GM23338 (cell line): ENCODE data around the gene ZNF511. TPM values are rescaled to one million over a fixed set of nuclear protein-coding genes. Genes with fewer than 3 reads are reported as not detected.

ENCODE experiments used
- ATAC-seq: fragments of 200-7000 bp; cut with Tn5 transposase; 3 replicates; pipeline ENCODE4 v1.9.1; 2020
- DNase-seq: peaks from one replicate; pipeline ENCODE4 v3.0.0-alpha.2; 2015; ENCODE audit warnings: low spot score
- H2AFZ ChIP-seq: fragments of 200-600 bp; sonication (generic); 2 replicates; pipeline ENCODE4 v1.8.0; 2016; ENCODE audit warnings: antibody characterized with exemption, mild to moderate bottlenecking, moderate library complexity
- H3F3A ChIP-seq: fragments of 200-600 bp; sonication (generic); replicated peaks from 2 replicates; pipeline ENCODE4 v1.8.0; 2017; ENCODE audit warnings: antibody characterized with exemption, mixed run types, low read depth
- H3K27ac ChIP-seq: fragments of 200-600 bp; sonication (generic); 2 replicates; pipeline ENCODE4 v1.6.1; 2016; ENCODE audit warnings: low read depth
- H3K27me3 ChIP-seq: fragments of 200-600 bp; sonication (generic); 2 replicates; pipeline ENCODE4 v1.8.0; 2016; ENCODE audit warnings: mild to moderate bottlenecking, mixed run types, moderate library complexity; ENCODE audit not compliant: insufficient read depth
- H3K36me3 ChIP-seq: fragments of 200-600 bp; sonication (generic); 2 replicates; pipeline ENCODE4 v1.8.0; 2016; ENCODE audit warnings: mild to moderate bottlenecking; ENCODE audit not compliant: insufficient read depth
- H3K4me1 ChIP-seq: fragments of 200-600 bp; sonication (generic); 2 replicates; pipeline ENCODE4 v1.8.0; 2016; ENCODE audit warnings: mild to moderate bottlenecking, moderate library complexity; ENCODE audit not compliant: insufficient read depth
- H3K4me2 ChIP-seq: fragments of 200-600 bp; sonication (generic); 2 replicates; pipeline ENCODE4 v1.7.1; 2017; ENCODE audit warnings: mixed run types
- H3K4me3 ChIP-seq: fragments of 200-600 bp; sonication (generic); 2 replicates; pipeline ENCODE4 v1.6.1; 2016; ENCODE audit warnings: mixed run types
- H3K79me2 ChIP-seq: fragments of 200-600 bp; sonication (generic); replicated peaks from 2 replicates; pipeline ENCODE4 v1.8.0; 2017; ENCODE audit warnings: mild to moderate bottlenecking; ENCODE audit not compliant: insufficient read depth
- H3K9me2 ChIP-seq: fragments of 200-600 bp; sonication (generic); 2 replicates; pipeline ENCODE4 v1.8.0; 2017; ENCODE audit not compliant: insufficient read depth
- H4K20me1 ChIP-seq: fragments of 200-600 bp; sonication (generic); replicated peaks from 2 replicates; pipeline ENCODE4 v1.8.0; 2017; ENCODE audit warnings: mild to moderate bottlenecking; ENCODE audit not compliant: insufficient read depth
- H3K27ac Mint-ChIP-seq: 2 replicates; pipeline ENCODE4 v1.8.0; 2020; ENCODE audit warnings: inconsistent platforms, mild to moderate bottlenecking, moderate library complexity, mixed read lengths
- H3K27me3 Mint-ChIP-seq: 3 replicates; pipeline ENCODE4 v1.8.0; 2022; ENCODE audit warnings: low read depth, mild to moderate bottlenecking, moderate library complexity, mixed read lengths, inconsistent platforms; ENCODE audit not compliant: insufficient read depth, poor library complexity
- H3K36me3 Mint-ChIP-seq: 3 replicates; pipeline ENCODE4 v1.8.0; 2021; ENCODE audit warnings: low read depth, mild to moderate bottlenecking, inconsistent platforms, moderate library complexity, mixed read lengths
- H3K4me1 Mint-ChIP-seq: 3 replicates; pipeline ENCODE4 v1.8.0; 2020; ENCODE audit warnings: mild to moderate bottlenecking, inconsistent platforms, mixed read lengths
- H3K4me3 Mint-ChIP-seq: 3 replicates; pipeline ENCODE4 v1.8.0; 2021; ENCODE audit warnings: moderate library complexity, mild to moderate bottlenecking, inconsistent platforms, mixed read lengths
- H3K9me3 Mint-ChIP-seq: 3 replicates; pipeline ENCODE4 v1.8.0; 2020; ENCODE audit warnings: moderate library complexity, mild to moderate bottlenecking, inconsistent platforms, mixed read lengths
- CREB1 ChIP-seq: fragments of 250-450 bp; sonication (Bioruptor Pico); IDR thresholded peaks from 2 replicates; pipeline ENCODE4 v1.5.0; 2020; ENCODE audit warnings: low read depth, mild to moderate bottlenecking, moderate library complexity
- EZH2 ChIP-seq: fragments of 200-600 bp; sonication (generic); IDR thresholded peaks from one replicate; pipeline ENCODE4 v1.8.0; 2017; ENCODE audit warnings: antibody characterized with exemption, mild to moderate bottlenecking, low read depth; ENCODE audit not compliant: unreplicated experiment
- EZH2phosphoT487 ChIP-seq: fragments of 200-600 bp; sonication (generic); IDR thresholded peaks from one replicate; pipeline ENCODE4 v1.8.1; 2018; ENCODE audit warnings: antibody characterized with exemption; ENCODE audit not compliant: unreplicated experiment
- JUNB ChIP-seq: IDR thresholded peaks from one replicate; pipeline ENCODE4 v1.6.1; 2016; ENCODE audit warnings: antibody characterized with exemption; ENCODE audit not compliant: unreplicated experiment
- POLR2AphosphoS5 ChIP-seq: IDR thresholded peaks from 2 replicates; pipeline ENCODE4 v1.6.1; 2016; ENCODE audit warnings: antibody characterized with exemption, low read depth
- REST ChIP-seq: IDR thresholded peaks from one replicate; pipeline ENCODE4 v1.6.1; 2018; ENCODE audit warnings: antibody characterized with exemption; ENCODE audit not compliant: unreplicated experiment
- STAT1 ChIP-seq: IDR thresholded peaks from one replicate; pipeline ENCODE4 v1.6.1; 2016; ENCODE audit warnings: antibody characterized with exemption; ENCODE audit not compliant: unreplicated experiment
- polyA plus RNA-seq: library from polyadenylated mRNA; unstranded; fragments of >200 nt; fragmentation: Nextera tagmentation; extraction: Ambion mirVana; gene quantifications from 2 replicates; pipeline ENCODE4 v1.2.1, GENCODE V29; 2016
- total RNA-seq: library from RNA; depleted of rRNA; stranded (reverse); fragments of >200 nt; shearing (Covaris generic); gene quantifications from 2 replicates; pipeline ENCODE4 v1.2.3, GENCODE V29; 2014
- TF ChIP-seq, protein P1 (sequence below), 2 experiments: fragments of 200-600 bp in 1 of 2; sonication (generic) in 1 of 2; conservative IDR thresholded peaks; 2 replicates each; pipeline versions ENCODE4 v1.5.1 to v1.6.1; 2016 to 2017; ENCODE audit warnings: antibody characterized with exemption in 2 of 2, low read depth in 2 of 2, mild to moderate bottlenecking in 2 of 2, moderate library complexity in 1 of 2
- TF ChIP-seq, protein P2 (sequence below): IDR thresholded peaks from 2 replicates; pipeline ENCODE4 v1.6.1; 2016; ENCODE audit warnings: antibody characterized with exemption
- TF ChIP-seq, protein P3 (sequence below): fragments of 250-450 bp; sonication (Bioruptor Pico); IDR thresholded peaks from 2 replicates; pipeline ENCODE4 v1.5.0; 2020; ENCODE audit warnings: mild to moderate bottlenecking, moderate library complexity

The ZNF511 gene
- total and polyA plus RNA-seq, 2 experiments from 2014 or later: 41.3 to 104 TPM

DNA sequence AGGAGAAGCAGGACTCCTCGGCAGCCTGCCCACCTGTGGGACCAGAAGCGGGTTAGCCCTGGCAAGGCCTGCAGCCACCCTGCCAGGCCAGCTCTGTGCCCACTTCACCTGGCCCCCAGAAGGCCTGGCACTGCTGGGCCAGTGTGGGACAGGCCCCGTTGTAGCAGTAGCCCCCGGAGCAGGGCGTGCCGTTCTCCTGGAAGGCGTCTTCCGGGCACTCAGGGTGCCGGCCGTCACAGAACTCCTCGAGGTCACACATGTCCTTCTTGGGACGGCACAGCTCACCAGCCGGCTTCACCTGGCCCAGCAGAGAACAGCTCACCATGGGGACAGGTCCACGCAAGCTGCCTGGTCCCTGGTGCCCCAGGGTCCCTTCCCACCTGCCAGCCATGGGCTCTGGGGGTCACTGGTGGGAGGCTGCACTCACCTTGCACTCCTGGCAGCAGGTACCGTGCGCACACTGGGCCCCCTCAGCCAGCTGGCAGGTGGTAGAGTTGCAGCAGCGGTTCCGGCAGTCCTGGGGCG, 37.9 kb upstream of the ZNF511 start (continued):
- TF ChIP-seq, protein P1, sequence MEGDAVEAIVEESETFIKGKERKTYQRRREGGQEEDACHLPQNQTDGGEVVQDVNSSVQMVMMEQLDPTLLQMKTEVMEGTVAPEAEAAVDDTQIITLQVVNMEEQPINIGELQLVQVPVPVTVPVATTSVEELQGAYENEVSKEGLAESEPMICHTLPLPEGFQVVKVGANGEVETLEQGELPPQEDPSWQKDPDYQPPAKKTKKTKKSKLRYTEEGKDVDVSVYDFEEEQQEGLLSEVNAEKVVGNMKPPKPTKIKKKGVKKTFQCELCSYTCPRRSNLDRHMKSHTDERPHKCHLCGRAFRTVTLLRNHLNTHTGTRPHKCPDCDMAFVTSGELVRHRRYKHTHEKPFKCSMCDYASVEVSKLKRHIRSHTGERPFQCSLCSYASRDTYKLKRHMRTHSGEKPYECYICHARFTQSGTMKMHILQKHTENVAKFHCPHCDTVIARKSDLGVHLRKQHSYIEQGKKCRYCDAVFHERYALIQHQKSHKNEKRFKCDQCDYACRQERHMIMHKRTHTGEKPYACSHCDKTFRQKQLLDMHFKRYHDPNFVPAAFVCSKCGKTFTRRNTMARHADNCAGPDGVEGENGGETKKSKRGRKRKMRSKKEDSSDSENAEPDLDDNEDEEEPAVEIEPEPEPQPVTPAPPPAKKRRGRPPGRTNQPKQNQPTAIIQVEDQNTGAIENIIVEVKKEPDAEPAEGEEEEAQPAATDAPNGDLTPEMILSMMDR (conservative IDR thresholded peaks at IDR 0.05; ENCODE audit: low read depth in 2 of 2): no peak
- no peak for TF ChIP-seq POLR2AphosphoS5
- no peak for TF ChIP-seq STAT1
- TF ChIP-seq, protein P2, sequence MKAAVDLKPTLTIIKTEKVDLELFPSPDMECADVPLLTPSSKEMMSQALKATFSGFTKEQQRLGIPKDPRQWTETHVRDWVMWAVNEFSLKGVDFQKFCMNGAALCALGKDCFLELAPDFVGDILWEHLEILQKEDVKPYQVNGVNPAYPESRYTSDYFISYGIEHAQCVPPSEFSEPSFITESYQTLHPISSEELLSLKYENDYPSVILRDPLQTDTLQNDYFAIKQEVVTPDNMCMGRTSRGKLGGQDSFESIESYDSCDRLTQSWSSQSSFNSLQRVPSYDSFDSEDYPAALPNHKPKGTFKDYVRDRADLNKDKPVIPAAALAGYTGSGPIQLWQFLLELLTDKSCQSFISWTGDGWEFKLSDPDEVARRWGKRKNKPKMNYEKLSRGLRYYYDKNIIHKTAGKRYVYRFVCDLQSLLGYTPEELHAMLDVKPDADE: no peak
- no peak for TF ChIP-seq EZH2phosphoT487
- no peak for TF ChIP-seq EZH2
- no peak for TF ChIP-seq CREB1
- no peak for TF ChIP-seq JUNB

GRCh38 chr10:133271521-133272300, 37.0 kb upstream of the ZNF511 start:
- Mint-ChIP-seq H3K27ac (no peak overlapping the region), H3K9me3 (no peaks in the 10 kb centered on the region), H3K36me3 (no peaks in the 10 kb centered on the region), H3K4me3 (no peak overlapping the region), H3K27me3 (peaks cover 5% of the 10 kb centered on the region), H3K4me1 (peaks cover 4% of the 10 kb centered on the region; the same call in 2 of the 3 replicates)
- TF ChIP-seq JUNB: no peak
- TF ChIP-seq, protein P3, sequence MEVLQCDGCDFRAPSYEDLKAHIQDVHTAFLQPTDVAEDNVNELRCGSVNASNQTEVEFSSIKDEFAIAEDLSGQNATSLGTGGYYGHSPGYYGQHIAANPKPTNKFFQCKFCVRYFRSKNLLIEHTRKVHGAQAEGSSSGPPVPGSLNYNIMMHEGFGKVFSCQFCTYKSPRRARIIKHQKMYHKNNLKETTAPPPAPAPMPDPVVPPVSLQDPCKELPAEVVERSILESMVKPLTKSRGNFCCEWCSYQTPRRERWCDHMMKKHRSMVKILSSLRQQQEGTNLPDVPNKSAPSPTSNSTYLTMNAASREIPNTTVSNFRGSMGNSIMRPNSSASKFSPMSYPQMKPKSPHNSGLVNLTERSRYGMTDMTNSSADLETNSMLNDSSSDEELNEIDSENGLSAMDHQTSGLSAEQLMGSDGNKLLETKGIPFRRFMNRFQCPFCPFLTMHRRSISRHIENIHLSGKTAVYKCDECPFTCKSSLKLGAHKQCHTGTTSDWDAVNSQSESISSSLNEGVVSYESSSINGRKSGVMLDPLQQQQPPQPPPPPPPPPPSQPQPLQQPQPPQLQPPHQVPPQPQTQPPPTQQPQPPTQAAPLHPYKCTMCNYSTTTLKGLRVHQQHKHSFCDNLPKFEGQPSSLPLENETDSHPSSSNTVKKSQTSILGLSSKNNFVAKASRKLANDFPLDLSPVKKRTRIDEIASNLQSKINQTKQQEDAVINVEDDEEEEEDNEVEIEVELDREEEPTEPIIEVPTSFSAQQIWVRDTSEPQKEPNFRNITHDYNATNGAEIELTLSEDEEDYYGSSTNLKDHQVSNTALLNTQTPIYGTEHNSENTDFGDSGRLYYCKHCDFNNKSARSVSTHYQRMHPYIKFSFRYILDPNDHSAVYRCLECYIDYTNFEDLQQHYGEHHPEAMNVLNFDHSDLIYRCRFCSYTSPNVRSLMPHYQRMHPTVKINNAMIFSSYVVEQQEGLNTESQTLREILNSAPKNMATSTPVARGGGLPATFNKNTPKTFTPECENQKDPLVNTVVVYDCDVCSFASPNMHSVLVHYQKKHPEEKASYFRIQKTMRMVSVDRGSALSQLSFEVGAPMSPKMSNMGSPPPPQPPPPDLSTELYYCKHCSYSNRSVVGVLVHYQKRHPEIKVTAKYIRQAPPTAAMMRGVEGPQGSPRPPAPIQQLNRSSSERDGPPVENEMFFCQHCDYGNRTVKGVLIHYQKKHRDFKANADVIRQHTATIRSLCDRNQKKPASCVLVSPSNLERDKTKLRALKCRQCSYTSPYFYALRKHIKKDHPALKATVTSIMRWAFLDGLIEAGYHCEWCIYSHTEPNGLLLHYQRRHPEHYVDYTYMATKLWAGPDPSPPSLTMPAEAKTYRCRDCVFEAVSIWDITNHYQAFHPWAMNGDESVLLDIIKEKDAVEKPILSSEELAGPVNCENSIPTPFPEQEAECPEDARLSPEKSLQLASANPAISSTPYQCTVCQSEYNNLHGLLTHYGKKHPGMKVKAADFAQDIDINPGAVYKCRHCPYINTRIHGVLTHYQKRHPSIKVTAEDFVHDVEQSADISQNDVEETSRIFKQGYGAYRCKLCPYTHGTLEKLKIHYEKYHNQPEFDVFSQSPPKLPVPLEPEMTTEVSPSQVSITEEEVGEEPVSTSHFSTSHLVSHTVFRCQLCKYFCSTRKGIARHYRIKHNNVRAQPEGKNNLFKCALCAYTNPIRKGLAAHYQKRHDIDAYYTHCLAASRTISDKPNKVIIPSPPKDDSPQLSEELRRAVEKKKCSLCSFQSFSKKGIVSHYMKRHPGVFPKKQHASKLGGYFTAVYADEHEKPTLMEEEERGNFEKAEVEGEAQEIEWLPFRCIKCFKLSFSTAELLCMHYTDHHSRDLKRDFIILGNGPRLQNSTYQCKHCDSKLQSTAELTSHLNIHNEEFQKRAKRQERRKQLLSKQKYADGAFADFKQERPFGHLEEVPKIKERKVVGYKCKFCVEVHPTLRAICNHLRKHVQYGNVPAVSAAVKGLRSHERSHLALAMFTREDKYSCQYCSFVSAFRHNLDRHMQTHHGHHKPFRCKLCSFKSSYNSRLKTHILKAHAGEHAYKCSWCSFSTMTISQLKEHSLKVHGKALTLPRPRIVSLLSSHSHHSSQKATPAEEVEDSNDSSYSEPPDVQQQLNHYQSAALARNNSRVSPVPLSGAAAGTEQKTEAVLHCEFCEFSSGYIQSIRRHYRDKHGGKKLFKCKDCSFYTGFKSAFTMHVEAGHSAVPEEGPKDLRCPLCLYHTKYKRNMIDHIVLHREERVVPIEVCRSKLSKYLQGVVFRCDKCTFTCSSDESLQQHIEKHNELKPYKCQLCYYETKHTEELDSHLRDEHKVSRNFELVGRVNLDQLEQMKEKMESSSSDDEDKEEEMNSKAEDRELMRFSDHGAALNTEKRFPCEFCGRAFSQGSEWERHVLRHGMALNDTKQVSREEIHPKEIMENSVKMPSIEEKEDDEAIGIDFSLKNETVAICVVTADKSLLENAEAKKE (CRISPR knock-in tag): no peak
- no peak for TF ChIP-seq CREB1
- no peak for TF ChIP-seq REST
- no peak for TF ChIP-seq EZH2phosphoT487
- no peak overlapping the region for H3K4me3 ChIP-seq
- no peaks in the 10 kb centered on the region for H3F3A ChIP-seq
- H3K79me2 ChIP-seq: no peaks in the 10 kb centered on the region
- no peaks in the 10 kb centered on the region for H3K27me3 ChIP-seq
- no peak overlapping the region for H3K27ac ChIP-seq
- H3K4me2 ChIP-seq: no peak overlapping the region
- peak; percentile 17 for ATAC-seq
- no peak for DNase-seq
- H4K20me1 ChIP-seq: no peaks in the 10 kb centered on the region
- H3K4me1 ChIP-seq: no peaks in the 10 kb centered on the region
- no peak overlapping the region for H2AFZ ChIP-seq
- no peaks in the 10 kb centered on the region for H3K36me3 ChIP-seq
- H3K9me2 ChIP-seq: no peaks in the 10 kb centered on the region
